Immature natural killer cell (primary cell): ENCODE measurements around the gene PRKN. TPM values are rescaled to one million over a fixed set of nuclear protein-coding genes. Genes with fewer than 3 reads are reported as not detected.
A peak's percentile ranks its signal among the peaks of the same experiment; 100 is the strongest.

ENCODE experiments used
- DNase-seq, 3 donors: peaks; one replicate each; pipeline ENCODE4 v3.0.0; 2022; ENCODE audit warnings: mixed read lengths in 1 of 3
- H3K27ac Mint-ChIP-seq, 6 donors: one replicate each; pipeline ENCODE4 v1.8.0; 2020; ENCODE audit warnings: mixed read lengths in 6 of 6, mild to moderate bottlenecking in 5 of 6, inconsistent platforms in 4 of 6, moderate library complexity in 3 of 6
- H3K27me3 Mint-ChIP-seq, 3 donors: one replicate each; pipeline ENCODE4 v1.8.0; 2020 to 2021; ENCODE audit warnings: low read depth in 3 of 3, mild to moderate bottlenecking in 3 of 3, mixed read lengths in 3 of 3, moderate library complexity in 3 of 3, inconsistent platforms in 1 of 3
- H3K36me3 Mint-ChIP-seq, 3 donors: one replicate each; pipeline ENCODE4 v1.8.0; 2020; ENCODE audit warnings: mixed read lengths in 3 of 3, inconsistent platforms in 2 of 3, mild to moderate bottlenecking in 2 of 3
- H3K4me1 Mint-ChIP-seq, 2 donors: one replicate each; pipeline ENCODE4 v1.8.0; 2020; ENCODE audit warnings: inconsistent platforms in 2 of 2, mild to moderate bottlenecking in 2 of 2, mixed read lengths in 2 of 2, moderate library complexity in 1 of 2
- H3K4me3 Mint-ChIP-seq, 5 donors: one replicate each; pipeline ENCODE4 v1.8.0; 2020; ENCODE audit warnings: mild to moderate bottlenecking in 5 of 5, mixed read lengths in 5 of 5, inconsistent platforms in 3 of 5, moderate library complexity in 3 of 5
- H3K9me3 Mint-ChIP-seq, 6 donors: one replicate each; pipeline ENCODE4 v1.8.0; 2020; ENCODE audit warnings: mild to moderate bottlenecking in 6 of 6, mixed read lengths in 6 of 6, inconsistent platforms in 4 of 6, moderate library complexity in 3 of 6
- polyA plus RNA-seq, 3 donors: library from polyadenylated mRNA; unstranded; fragments of 300-500 nt; fragmentation: Illumina TruSeq; gene quantifications; one replicate each; pipeline ENCODE4 v1.2.3, GENCODE V29; 2021

Gene PRKN
- polyA plus RNA-seq, 3 donors from 2014 or later, result 0.37 to 6.4 (median 2.8) TPM

DNA sequence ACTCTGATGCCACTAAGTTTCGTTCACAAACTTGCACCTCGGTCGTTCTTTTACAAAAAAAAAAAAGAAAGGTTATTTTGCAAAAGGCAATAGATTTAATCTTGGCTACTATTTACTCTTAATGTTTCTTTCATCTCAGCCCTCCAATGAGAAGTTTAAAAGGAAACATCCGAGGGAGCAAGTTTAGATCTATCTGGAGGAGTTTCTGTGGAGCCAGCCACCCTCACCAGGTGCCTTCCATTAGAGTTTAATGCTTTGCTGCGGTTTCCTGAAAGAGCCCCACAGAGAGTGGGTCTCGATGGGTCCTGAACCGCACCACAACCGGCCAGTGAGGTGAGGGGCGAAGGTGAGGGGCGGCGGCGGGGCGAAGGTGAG lies 632 bp downstream of the PRKN start:
- H3K27me3 Mint-ChIP-seq, result peaks cover 9 to 13% (median 12%) of the 10 kb centered on the region in 3 donors
- peak in 1 of 3 donors; percentile 7 for DNase-seq
- H3K4me3 Mint-ChIP-seq, result peak overlapping the region; percentile 92 to 97 (median 94)

DNA sequence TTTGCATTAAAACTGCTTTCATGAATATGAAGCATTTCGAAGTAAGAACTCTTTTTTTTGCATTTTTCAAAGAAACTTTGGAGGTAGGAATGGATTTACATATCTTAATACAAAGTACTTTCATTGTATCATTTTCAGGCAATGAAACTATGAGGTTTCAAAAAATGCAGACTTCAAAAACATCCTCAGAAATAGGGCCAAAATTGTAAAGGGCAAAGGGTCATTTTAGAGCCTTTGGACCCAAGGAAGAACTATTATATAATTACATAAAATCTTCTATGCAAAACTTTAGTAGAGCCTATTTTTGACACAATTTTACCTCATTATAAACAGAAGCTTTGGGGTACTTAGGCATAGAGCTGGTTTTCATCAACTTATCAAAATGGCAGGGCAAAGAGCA lies 4.9 kb downstream of the PRKN start:
- peaks cover 7 to 11% (median 8%) of the 10 kb centered on the region in 3 donors for H3K27me3 Mint-ChIP-seq
- H3K4me1 Mint-ChIP-seq, result peaks cover 6 to 9% of the 10 kb centered on the region in 2 donors
- H3K27ac Mint-ChIP-seq, result no peak overlapping the region
- H3K4me3 Mint-ChIP-seq, result no peak overlapping the region
- H3K36me3 Mint-ChIP-seq, result no peaks in the 10 kb centered on the region
- no peaks in the 10 kb centered on the region for H3K9me3 Mint-ChIP-seq
- DNase-seq, result no peak

More for the DNA sequence above, 632 bp downstream of the PRKN start:
- peak overlapping the region in 5 of 6 donors; percentile 90 to 97 (median 91) for H3K27ac Mint-ChIP-seq
- no peaks in the 10 kb centered on the region for H3K9me3 Mint-ChIP-seq
- peaks cover 10 to 16% of the 10 kb centered on the region in 2 donors for H3K4me1 Mint-ChIP-seq
- no peaks in the 10 kb centered on the region for H3K36me3 Mint-ChIP-seq

DNA sequence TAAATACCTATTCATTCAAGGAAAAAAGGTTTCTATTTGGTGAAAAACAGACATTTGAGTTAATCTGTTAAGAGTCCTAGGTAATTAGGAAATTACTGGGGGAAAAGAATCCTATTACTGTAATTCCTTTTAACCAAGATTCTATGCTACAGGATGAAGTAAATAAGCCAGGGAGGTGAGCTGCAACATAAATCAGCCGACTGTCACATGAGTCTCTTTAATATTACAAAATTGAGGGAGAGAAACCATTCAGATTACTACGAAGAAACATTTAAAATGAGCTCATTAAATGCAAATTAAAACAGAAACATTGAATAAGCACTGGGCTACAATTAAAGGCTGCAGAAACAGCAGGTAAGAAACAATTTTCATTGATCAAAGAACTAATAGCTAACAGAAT lies 5.3 kb downstream of the PRKN start:
- Mint-ChIP-seq H3K27ac (no peak overlapping the region), H3K9me3 (no peaks in the 10 kb centered on the region), H3K36me3 (no peaks in the 10 kb centered on the region), H3K27me3 (peaks cover 7 to 10% (median 8%) of the 10 kb centered on the region in 3 donors), H3K4me1 (peaks cover 6 to 9% of the 10 kb centered on the region in 2 donors), H3K4me3 (no peak overlapping the region)
- DNase-seq, result no peak

DNA sequence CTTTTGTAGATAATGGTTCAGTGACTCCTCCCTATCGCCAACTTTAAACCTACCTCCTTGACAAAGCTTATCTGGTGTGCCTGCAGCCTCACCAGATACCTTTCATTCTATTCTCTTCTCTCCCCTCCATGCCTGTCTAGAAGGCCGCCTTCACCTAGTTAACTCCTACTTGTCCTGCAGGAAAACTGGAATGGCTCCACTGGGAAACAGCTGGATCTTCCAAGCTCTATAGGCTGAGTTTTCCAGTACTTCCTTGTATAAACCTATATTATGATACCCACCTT lies 6.2 kb downstream of the PRKN start:
- H3K4me3 Mint-ChIP-seq, result no peak overlapping the region
- peaks cover 0 to 4% (median 0%) of the 10 kb centered on the region in 6 donors for H3K9me3 Mint-ChIP-seq
- peaks cover 5 to 14% (median 7%) of the 10 kb centered on the region in 3 donors for H3K27me3 Mint-ChIP-seq
- H3K4me1 Mint-ChIP-seq, result peaks cover 0 to under 1% of the 10 kb centered on the region in 2 donors
- no peaks in the 10 kb centered on the region for H3K36me3 Mint-ChIP-seq
- H3K27ac Mint-ChIP-seq, result no peak overlapping the region
- DNase-seq, result no peak

DNA sequence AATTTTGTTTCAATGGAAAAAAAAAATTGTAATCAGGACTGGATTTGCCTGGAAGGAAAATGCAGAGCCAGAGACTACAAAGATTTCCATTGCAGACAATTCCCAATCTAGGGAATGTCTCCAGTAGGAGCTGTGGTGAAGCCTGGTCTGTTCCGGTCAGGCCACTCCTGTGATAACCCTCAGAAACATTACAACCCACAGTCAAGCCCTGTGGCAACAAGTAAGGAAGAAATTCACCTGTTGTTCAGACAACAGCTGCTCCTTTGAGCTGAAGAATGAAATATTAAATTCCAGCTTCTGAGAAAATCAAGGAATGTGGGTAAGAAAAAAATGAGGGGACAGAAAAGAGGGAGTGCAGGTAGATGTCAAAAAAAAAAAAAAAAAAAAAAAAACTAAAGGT lies 8.0 kb downstream of the PRKN start:
- Mint-ChIP-seq H3K9me3 (peaks cover 0 to 4% (median 0%) of the 10 kb centered on the region in 6 donors), H3K27ac (no peak overlapping the region), H3K27me3 (peaks cover 3 to 14% (median 7%) of the 10 kb centered on the region in 3 donors), H3K4me1 (no peaks in the 10 kb centered on the region), H3K36me3 (no peaks in the 10 kb centered on the region), H3K4me3 (no peak overlapping the region)
- no peak for DNase-seq

DNA sequence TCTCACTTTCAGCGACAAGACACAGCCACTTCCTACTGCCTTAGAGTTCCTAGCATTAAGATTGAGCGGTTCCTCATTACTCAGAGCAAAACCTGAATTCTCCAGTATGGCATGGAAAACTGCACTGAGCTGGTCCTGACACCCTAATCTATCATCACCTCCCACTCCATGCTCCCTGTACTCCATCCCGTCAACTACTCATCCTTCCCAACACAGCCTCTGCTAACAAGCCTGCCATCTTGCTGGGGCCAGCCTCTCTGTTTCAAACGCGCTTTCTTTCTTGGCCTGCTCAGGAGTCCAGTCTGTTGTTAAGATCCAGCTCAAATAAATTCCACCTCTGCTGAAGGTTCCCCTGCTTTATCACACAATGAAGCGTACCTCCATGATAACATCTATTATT lies 12.0 kb downstream of the PRKN start:
- peaks cover 3 to 9% (median 3%) of the 10 kb centered on the region in 3 donors for H3K27me3 Mint-ChIP-seq
- H3K4me3 Mint-ChIP-seq, result no peak overlapping the region
- H3K9me3 Mint-ChIP-seq, result peaks cover 0 to 4% (median 0%) of the 10 kb centered on the region in 6 donors
- H3K36me3 Mint-ChIP-seq, result no peaks in the 10 kb centered on the region
- DNase-seq, result no peak
- no peak overlapping the region for H3K27ac Mint-ChIP-seq
- no peaks in the 10 kb centered on the region for H3K4me1 Mint-ChIP-seq

DNA sequence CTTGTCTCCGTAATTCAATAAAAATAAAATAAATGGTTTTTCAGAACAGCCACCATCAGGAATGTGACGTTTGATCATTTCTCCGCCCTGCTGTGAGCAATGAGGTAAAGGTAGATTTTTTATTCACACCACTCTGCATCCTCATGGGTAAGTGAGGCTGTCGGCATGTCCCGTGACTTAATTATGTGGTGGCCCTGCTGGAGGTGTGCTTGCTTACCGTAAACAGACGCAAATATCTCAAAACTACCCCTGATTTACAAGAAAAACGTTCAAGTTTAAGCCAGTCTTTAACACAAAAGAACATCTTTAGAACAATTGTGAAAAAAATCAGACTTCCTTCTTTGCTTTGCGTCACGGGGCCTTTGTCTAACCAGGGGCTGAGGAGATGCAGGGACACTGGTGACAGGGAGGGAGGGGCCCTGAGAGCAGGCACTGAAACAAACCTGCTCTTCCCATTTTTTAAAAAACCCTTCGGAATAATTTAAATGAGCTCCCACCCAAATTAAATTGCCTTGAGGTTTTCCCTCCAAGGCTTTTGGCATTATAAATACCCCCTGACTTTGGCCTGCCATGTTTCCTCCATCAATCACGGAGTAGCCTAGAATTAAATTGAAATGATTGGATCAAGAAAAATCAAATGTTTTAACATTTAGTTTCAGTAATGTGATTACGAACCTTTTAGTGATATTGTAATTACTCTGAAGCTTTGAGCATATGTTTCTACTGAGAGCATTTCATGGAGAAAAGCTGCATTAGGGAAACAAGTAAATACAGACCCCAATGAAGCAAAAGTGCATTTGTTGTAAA lies 13.4 kb downstream of the PRKN start:
- Mint-ChIP-seq H3K9me3 (peaks cover 0 to 4% (median 0%) of the 10 kb centered on the region in 6 donors), H3K36me3 (no peaks in the 10 kb centered on the region), H3K27me3 (peaks cover 3 to 12% (median 3%) of the 10 kb centered on the region in 3 donors), H3K4me1 (no peaks in the 10 kb centered on the region), H3K4me3 (no peak overlapping the region), H3K27ac (no peak overlapping the region)
- no peak for DNase-seq

DNA sequence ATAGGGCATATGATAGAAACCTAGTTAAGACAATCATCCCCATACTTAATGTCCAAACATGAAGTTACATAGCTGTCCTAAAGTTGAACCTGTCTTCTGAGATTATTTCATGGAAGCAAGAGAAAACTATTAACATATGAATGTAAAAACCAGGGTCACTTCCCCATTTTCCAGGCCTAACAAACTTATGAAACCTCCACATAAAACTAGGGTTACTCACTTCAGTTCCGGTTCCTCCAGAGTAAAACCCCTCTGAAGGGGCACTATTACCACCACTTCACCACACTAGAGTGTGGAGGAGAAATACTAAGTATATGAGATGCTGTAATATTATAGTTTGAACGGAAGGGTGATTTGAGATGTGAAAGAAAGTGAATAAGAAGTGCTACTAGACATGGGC lies 14.9 kb downstream of the PRKN start:
- no peak overlapping the region for H3K27ac Mint-ChIP-seq
- no peak for DNase-seq
- H3K27me3 Mint-ChIP-seq, result peaks cover 0 to 12% (median 0%) of the 10 kb centered on the region in 3 donors
- no peak overlapping the region for H3K4me3 Mint-ChIP-seq
- H3K9me3 Mint-ChIP-seq, result peaks cover 0 to 4% (median 0%) of the 10 kb centered on the region in 6 donors
- H3K36me3 Mint-ChIP-seq, result no peaks in the 10 kb centered on the region
- no peaks in the 10 kb centered on the region for H3K4me1 Mint-ChIP-seq

DNA sequence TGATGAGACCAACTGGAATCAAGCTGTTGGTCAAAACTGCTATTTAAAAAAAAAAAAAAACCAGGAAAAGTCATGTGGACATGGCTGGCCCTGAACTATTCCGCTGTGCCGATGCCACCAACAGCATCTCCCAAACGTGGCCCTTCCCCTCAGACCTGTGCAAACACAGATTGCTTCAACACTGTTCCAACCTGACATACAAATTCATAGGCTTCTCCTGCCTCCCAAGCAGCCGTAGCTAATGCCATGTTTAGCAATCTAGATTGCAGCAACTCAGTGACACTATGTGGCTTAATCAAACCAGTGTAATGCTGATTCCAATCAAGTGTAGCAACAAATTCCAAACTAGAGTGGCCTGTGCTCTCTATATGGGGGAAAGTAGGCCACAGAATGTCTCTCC lies 16.2 kb downstream of the PRKN start:
- Mint-ChIP-seq H3K9me3 (no peaks in the 10 kb centered on the region), H3K4me3 (no peak overlapping the region), H3K27ac (no peak overlapping the region), H3K27me3 (peaks cover 0 to 6% (median 0%) of the 10 kb centered on the region in 3 donors), H3K36me3 (no peaks in the 10 kb centered on the region), H3K4me1 (peaks cover 0 to 2% of the 10 kb centered on the region in 2 donors)
- DNase-seq, result no peak

DNA sequence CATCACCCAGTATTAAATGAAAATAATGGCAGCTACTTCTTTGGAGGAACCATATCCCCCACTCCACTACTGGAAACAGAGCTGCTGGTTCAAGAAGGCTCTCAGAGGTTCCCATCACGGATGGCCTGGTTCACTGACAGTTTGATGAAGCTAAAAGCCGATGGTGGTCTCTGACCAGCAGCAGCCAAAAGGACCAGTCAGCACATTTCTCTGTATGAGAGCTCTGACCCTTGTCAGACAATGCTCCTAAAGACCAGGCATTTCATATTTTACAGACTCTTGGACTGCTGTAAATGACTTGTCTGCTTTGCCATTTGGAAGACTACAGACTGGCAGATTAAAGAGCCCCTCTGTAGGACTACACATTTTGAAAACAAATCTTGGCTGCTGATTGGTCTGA lies 16.6 kb downstream of the PRKN start:
- Mint-ChIP-seq H3K4me3 (no peak overlapping the region), H3K4me1 (peaks cover 0 to 6% of the 10 kb centered on the region in 2 donors), H3K27ac (no peak overlapping the region), H3K9me3 (no peaks in the 10 kb centered on the region), H3K36me3 (no peaks in the 10 kb centered on the region), H3K27me3 (peaks cover 0 to 6% (median 0%) of the 10 kb centered on the region in 3 donors)
- DNase-seq, result no peak

DNA sequence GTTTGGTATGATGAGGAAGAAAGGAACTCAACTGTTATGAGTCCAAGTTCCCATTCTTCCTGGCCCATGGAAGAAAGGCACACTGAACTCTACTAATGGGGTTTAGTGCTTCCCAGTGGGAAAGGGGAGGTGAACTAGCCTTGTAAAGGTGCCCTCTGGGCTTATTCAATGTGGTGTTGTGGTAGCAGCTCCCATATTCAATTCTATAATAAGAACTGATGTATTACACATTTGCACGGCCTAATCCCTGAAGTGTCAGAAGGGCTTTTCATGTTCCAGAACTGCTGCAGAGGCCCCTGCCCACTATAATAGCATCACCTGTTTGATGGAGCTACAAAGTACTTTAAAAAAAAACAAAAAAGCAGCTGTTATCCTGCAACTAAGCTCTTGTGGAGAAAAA lies 17.1 kb downstream of the PRKN start:
- Mint-ChIP-seq H3K9me3 (no peaks in the 10 kb centered on the region), H3K36me3 (no peaks in the 10 kb centered on the region), H3K4me3 (no peak overlapping the region), H3K27me3 (peaks cover 0 to 6% (median 0%) of the 10 kb centered on the region in 3 donors), H3K27ac (no peak overlapping the region), H3K4me1 (peaks cover 0 to 6% of the 10 kb centered on the region in 2 donors)
- DNase-seq, result no peak

DNA sequence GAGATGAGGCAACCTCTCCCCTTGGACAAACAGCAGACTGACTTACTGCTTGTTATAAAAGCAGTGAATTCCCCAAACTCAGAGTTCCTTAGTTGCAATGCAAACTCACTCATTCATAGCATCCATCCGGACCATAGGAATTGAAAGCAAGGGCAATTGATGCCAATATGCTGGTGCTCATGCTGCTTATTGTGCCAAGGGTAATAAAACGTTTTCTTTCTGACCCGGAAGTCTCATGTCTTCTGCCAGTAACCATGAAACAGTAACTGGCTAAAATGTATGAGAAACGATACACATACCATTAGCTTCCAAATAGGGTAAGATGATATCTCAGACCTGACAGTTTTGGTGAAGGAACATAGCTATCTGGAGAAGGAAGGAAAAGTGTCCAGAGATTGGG lies 18.1 kb downstream of the PRKN start:
- no peak for DNase-seq
- Mint-ChIP-seq H3K27ac (no peak overlapping the region), H3K4me1 (peaks cover 0 to 6% of the 10 kb centered on the region in 2 donors), H3K27me3 (peaks cover 0 to 8% (median 0%) of the 10 kb centered on the region in 3 donors), H3K36me3 (no peaks in the 10 kb centered on the region), H3K4me3 (no peak overlapping the region), H3K9me3 (no peaks in the 10 kb centered on the region)

DNA sequence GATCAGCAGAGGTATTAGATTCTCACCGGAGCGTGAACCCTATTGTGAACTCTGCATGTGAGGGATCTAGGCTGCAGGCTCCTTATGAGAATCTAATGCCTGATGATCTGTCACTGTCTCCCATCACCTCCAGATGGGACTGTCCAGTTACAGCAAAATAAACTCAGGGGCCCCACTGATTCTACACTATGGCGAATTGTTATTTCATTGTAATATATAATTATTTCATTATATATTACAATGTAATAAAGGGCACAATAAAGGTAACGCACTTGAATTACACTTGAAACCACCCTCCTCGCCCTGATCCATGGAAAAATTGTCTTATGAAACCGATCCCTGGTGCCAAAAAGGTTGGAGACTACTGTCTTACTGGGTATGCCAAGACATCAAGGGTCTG lies 18.6 kb downstream of the PRKN start:
- H3K27me3 Mint-ChIP-seq, result peaks cover 0 to 8% (median 0%) of the 10 kb centered on the region in 3 donors
- H3K27ac Mint-ChIP-seq, result no peak overlapping the region
- H3K9me3 Mint-ChIP-seq, result no peaks in the 10 kb centered on the region
- H3K4me1 Mint-ChIP-seq, result peaks cover 0 to 6% of the 10 kb centered on the region in 2 donors
- no peak for DNase-seq
- no peak overlapping the region for H3K4me3 Mint-ChIP-seq
- no peaks in the 10 kb centered on the region for H3K36me3 Mint-ChIP-seq

DNA sequence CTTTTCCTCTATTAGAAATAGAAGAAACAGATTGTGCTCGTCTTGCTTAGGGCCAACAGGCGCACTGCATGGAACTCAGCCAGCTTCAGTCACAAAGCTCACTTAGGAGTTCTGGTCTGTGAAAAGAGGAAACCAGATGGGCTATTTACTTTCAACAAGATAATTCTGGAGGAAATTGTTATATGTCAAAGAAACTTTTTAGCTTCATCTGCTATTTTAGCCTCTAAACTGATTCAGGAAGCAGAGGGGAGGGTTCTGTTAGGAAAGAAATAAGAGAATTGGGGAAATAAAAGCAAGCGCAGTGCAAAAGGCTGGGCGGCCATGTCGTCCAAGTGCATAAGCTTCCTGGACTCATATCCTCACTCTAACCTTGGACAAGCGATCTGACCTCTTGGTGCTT lies 21.3 kb downstream of the PRKN start:
- no peak for DNase-seq
- Mint-ChIP-seq H3K4me3 (no peak overlapping the region), H3K9me3 (no peaks in the 10 kb centered on the region), H3K27ac (no peak overlapping the region), H3K4me1 (peaks cover 0 to 6% of the 10 kb centered on the region in 2 donors), H3K27me3 (peaks cover 0 to 8% (median 2%) of the 10 kb centered on the region in 3 donors), H3K36me3 (no peaks in the 10 kb centered on the region)

DNA sequence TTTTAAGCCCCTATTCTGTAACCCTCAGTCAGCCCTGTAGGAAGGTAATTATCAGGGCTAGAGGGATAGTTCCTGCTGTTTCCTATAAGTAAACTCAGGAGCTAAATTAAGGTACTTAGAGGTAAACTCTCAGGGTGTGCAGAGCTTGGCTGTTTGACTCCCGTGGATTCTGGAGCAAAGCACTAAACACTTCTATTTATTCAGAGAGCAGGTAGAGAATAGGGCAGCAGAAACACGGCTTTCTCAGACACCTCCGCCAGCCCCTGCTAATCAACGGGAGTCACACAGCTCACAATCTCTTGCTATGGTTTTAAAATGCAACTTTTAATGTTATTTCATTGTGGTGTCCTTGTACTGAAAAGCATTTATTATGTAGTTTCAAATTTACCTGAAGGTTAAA lies 21.8 kb downstream of the PRKN start:
- Mint-ChIP-seq H3K4me1 (peaks cover 0 to 6% of the 10 kb centered on the region in 2 donors), H3K9me3 (no peaks in the 10 kb centered on the region), H3K27me3 (peaks cover 0 to 8% (median 2%) of the 10 kb centered on the region in 3 donors), H3K4me3 (no peak overlapping the region), H3K27ac (no peak overlapping the region), H3K36me3 (no peaks in the 10 kb centered on the region)
- no peak for DNase-seq
